ENCODE data around the gene SULF2.

- TF ChIP-seq CTCF (IDR thresholded peaks at IDR 0.05) = peak; percentile 97
- TF ChIP-seq EZH2 (IDR thresholded peaks at IDR 0.05) = no peak
- no peak for TF ChIP-seq EZH2phosphoT487 (IDR thresholded peaks at IDR 0.05)
Observed at GRCh38 chr20:47663354-47664067, 121.8 kb downstream of the SULF2 start.
